NCI-H1048 (cell line): ENCODE measurements around the gene ALPP.
A peak's percentile ranks its signal among the peaks of the same experiment; 100 is the strongest.
"Not testable (repeated sequence)": the region's sequence is repeated elsewhere in the genome, so short reads cannot be mapped to it uniquely, and the experiment has no call there.

ENCODE experiments used
- DNase-seq: peaks from one replicate; lab custom pipeline; 2025; lab: John Stamatoyannopoulos, UW

The ALPP gene

DNA sequence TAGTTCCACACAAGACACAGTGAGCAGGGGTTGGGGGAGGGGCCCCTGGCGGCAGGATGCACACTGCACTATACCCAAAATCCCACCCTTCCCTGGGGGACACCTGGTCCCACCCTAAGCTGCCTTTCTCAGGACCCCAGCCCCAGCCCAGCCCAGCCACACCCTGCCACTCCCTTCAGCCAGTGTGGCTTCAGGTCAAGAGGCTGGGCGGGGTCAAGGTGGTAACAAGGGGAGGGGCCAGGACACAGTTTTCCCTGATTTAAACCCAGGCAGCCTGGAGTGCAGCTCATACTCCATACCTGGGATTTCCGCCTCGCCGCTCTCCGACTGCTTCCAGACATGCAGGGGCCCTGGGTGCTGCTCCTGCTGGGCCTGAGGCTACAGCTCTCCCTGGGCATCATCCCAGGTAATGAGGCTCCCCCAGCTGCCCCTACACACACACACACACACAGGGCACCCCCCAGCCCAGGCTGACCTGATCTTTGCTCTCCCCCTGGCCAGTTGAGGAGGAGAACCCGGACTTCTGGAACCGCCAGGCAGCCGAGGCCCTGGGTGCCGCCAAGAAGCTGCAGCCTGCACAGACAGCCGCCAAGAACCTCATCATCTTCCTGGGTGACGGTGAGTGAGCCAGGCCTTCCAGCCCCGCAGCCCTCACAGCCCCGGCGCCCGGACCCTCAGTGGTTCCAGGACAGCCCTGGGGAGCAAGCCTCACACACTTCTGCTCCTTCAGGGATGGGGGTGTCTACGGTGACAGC is 28.2 kb downstream of the ALPP start, which contains the start of gene ALPG:
TSS of gene ALPG (plus strand) at position 289 of the 755 bp plus-strand sequence. CDS start at position 340, 51 bp downstream.
- no peak for DNase-seq

DNA sequence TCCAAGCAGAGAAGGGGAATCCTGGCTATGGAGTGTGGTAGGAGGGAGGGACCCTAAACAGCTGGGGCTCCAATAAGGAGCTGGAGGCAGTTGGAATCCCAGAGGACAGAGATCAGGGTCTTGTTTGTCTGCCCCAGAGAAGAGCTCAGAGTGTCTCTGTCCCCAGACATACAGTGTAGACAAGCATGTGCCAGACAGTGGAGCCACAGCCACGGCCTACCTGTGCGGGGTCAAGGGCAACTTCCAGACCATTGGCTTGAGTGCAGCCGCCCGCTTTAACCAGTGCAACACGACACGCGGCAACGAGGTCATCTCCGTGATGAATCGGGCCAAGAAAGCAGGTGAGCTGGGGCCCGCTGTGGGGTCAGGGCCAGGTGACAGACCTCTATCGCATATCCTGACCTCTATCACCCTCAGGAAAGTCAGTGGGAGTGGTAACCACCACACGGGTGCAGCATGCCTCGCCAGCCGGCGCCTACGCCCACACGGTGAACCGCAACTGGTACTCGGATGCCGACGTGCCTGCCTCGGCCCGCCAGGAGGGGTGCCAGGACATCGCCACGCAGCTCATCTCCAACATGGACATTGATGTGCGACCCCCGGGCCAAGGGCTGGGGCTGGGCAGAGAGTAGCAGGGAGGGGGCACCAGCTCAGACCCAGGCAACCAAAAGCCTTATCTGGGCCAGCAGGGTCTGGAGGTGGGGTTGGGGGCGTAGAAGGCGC is 29.0 kb downstream of the ALPP start:
- DNase-seq: not testable (repeated sequence)

- not testable (repeated sequence) for DNase-seq
Observed at GRCh38 chr2:232408269-232408668, 29.7 kb downstream of the ALPP start.

DNA sequence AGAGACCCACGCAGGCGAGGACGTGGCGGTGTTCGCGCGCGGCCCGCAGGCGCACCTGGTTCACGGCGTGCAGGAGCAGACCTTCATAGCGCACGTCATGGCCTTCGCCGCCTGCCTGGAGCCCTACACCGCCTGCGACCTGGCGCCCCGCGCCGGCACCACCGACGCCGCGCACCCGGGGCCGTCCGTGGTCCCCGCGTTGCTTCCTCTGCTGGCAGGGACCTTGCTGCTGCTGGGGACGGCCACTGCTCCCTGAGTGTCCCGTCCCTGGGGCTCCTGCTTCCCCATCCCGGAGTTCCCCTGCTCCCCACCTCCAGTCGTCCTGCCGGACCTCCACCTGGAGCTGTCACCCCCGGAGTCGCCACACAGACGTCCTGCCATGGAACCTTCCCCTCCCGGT is 31.1 kb downstream of the ALPP start:
- not testable (repeated sequence) for DNase-seq

GRCh38 chr2:232410238-232410900 is 31.8 kb downstream of the ALPP start:
- DNase-seq: no peak

GRCh38 chr2:232411901-232412629 is 33.5 kb downstream of the ALPP start:
- DNase-seq: no peak

DNA sequence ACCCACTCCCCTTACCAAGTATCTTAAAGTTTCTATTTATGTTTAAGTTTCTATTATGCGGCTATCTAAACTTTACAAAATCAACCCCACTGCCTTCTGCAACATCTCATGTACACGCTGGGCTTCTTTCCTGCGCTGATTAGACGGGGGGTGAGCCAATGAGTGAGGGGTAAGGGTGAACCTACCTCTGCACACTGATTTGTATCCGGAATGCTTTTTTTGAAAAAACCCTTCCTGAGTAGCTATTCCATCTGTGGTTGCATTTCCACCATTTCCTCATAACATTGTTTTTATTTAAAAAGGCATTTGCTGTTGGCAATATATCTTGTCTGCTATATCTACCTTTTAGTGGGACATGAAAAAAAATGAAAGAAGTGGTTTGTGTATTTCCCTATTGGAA is 34.4 kb downstream of the ALPP start:
- no peak for DNase-seq

- no peak for DNase-seq
Observed at GRCh38 chr2:232415138-232415690, 36.7 kb downstream of the ALPP start.

GRCh38 chr2:232415736-232416520 is 37.4 kb downstream of the ALPP start:
- DNase-seq: no peak

- DNase-seq: no peak
Observed at GRCh38 chr2:232416521-232417470, 38.2 kb downstream of the ALPP start.

DNA sequence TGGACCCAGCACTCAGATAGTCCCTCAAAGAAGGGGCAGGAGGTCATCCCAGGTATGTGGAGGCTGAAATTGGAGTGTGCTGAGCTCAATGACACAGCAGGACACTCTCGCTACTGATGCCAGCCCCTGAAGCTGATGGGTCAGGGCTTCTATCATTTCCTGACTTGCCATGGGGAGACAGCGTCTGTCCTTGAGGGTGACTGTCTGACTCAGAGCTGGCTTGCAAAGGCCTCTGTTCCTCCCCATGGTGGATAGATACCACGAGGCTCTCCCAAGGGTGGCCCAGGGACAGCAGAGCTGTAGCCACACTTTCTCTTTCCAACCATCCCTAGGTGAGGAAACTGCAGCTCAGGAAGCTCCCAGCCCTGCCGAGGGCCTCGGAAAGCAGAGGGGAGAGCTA is 38.9 kb downstream of the ALPP start:
- DNase-seq: no peak

DNA sequence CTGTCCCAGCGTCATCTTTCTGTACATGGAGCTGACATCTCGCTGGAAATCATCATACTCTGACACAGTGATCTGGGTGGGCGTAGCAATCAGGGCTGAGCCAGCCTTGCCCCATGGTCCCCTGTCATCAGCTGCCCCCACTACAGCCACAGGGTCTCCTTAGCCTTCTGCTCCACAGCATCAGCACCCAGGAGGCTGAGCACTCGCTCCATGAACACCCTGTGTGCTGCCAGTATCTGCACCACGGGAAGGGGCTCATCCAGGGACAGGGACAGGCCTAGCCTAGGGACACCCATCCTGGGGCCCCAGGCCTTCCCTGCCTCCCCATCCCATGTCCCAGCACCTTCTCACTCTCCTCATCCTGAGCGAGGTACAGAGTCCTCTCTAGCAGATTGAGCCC is 39.5 kb downstream of the ALPP start:
- no peak for DNase-seq

GRCh38 chr2:232418466-232419244 is 40.1 kb downstream of the ALPP start:
- DNase-seq: no peak

GRCh38 chr2:232419245-232420072 is 40.9 kb downstream of the ALPP start:
- no peak for DNase-seq

DNA sequence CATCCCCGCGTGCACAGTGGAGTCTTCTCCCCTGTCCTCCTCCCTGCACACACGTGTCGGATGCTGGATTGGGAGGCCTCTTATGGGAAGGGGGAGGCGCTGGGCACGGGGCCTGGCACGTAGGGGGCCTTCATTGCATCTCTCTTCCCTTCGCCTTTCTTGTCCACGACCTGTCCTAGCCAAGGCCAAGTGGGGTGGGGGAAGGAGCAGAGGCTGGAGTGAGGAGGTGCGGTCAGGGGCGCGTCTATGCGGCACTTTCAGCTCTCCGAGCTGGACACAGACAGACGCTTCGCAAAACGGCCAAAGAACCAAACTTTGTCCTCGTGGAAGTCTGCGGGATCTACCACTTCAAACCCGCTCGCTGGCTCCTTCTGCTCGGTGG is 41.5 kb downstream of the ALPP start:
- DNase-seq: no peak

DNA sequence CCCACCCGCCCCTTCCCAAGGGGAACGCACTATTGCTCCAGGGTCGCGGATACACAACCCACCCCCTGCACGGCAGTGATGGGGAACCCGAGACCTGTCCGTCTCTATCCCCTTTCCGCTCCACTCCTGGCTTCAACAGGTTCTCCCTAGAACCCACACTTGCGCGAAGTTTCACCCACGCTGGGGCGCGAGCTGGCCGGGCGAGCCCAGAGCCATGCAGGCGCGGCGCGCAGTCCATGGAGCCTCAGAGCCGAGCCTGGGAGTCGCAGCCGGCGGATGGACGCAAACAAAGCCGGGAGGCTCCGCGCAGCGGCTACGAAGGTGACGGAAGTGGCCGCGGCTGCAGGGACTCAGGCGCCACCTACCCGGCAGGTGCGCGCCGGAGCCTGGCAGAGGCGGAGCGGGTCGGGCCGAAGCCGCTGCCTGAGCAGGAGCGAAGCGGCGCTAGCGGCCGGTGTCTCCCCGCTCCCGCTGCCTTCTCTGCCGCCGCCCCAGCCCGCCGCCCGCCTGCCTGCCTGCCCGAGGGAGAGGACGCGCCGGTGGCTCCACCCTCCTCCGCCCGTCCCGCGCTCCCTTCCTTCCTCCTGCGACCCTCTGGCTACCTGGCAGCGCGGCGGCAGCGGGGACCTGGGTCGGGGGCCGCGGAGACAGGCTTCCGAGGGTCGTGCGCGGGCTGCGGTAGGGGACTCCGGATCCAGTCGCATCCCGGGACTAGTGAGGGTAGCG is 42.1 kb downstream of the ALPP start:
- peak; percentile 14 for DNase-seq

DNA sequence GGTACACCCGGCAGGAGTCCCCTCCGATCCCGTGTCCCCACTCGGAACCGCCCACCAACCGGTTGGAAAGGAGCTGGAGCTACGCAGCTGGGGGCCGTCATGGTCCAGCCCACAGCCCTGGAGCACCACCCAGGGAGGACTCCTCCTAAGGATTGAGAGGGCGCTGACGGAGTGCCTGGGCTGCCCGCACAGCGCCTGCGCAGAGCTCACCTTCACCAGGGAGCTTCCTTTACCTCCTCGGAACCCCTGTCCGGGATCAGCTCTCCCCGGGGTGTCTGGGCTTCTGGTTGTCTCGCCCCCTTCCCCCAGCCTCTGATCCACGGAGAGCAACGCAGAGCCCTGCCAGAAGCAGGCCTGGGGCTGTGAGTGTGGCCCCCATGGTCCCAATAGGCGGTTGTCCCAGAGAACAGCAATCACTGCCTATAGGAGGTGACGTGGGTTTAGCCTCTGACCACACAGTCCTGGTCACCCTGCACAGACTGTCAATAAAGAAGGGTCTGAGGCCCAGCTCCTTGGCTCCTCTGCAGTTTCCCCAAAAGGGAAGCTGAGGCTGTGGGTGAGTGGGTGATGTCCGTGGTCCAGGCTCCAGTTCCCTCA is 42.7 kb downstream of the ALPP start:
- DNase-seq: no peak
